NCI-H1694 (cell line): ENCODE measurements around the gene DES.

Experiments used
- DNase-seq: peaks from one replicate; lab custom pipeline; 2025; lab: John Stamatoyannopoulos, UW

Gene DES

DNA sequence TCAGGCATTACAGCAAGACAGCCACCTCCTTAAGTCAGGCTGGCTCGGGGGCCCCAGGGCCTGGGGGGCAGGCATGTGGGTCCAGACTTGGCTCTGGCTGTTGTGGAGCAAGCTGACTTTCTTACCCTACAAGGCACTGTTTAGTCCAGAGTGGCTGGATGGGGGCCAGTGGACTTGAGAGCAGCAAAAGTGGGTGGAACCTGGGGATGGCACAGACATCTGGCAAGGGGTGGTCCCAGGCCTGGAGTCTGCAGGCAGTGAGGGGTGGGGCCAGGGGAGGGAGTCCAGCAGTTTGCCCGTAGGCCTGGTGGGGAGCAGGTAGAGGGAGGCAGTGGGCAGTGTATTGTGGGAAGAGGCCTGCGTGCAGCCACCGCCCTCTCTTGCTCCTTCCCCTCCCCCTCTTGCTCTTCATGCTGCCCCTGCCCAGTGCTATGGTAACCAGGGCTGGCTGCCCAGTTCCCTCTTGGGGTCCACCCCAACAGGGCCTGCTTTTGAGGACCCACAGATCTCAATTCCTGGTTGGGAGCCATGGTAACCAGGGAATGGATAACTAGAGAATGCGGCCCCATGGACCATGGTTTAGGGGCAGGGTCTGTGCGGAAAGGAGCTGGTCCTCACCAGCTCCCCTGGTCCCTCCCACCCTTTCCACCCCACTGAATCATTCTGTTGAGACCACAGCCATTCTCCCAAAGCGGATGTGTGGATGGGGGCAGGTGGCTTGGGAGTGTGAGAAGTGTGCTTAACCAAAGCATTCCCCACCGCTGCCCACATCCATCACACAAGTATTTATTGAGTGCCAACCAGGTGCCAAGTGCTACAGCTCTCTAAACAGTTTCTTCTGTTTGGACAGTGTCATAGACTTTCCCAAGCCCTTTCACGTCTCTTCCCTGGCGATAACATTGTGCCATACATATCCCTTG, 35.8 kb downstream of the DES start:
- peak; percentile 61 for DNase-seq

DNA sequence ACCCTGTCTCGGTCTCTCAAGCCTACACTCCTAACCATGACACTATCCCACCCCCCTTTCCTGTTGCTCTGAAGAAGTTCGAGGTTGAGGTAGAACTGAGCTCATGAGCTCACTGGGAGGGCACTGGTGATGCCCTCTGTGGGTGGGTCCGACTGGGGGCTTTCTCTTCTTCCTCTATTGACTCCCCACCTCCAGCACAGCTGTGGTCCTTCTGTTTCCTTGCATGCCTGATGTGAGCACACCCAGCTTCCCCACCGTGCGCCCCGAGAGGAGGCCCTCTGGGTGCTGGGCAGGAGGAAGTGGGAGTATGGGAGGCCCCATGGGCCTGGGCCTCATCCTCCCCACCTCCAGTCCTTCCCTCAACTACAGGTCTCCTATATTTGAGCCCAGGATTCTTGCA, 37.4 kb downstream of the DES start:
- DNase-seq, result no peak

- peak; percentile 30 for DNase-seq
These were observed 39.7 kb downstream of the DES start for GRCh38 chr2:219457784-219458369.

- DNase-seq, result no peak
These were observed 40.8 kb downstream of the DES start for GRCh38 chr2:219458996-219459395.

DNA sequence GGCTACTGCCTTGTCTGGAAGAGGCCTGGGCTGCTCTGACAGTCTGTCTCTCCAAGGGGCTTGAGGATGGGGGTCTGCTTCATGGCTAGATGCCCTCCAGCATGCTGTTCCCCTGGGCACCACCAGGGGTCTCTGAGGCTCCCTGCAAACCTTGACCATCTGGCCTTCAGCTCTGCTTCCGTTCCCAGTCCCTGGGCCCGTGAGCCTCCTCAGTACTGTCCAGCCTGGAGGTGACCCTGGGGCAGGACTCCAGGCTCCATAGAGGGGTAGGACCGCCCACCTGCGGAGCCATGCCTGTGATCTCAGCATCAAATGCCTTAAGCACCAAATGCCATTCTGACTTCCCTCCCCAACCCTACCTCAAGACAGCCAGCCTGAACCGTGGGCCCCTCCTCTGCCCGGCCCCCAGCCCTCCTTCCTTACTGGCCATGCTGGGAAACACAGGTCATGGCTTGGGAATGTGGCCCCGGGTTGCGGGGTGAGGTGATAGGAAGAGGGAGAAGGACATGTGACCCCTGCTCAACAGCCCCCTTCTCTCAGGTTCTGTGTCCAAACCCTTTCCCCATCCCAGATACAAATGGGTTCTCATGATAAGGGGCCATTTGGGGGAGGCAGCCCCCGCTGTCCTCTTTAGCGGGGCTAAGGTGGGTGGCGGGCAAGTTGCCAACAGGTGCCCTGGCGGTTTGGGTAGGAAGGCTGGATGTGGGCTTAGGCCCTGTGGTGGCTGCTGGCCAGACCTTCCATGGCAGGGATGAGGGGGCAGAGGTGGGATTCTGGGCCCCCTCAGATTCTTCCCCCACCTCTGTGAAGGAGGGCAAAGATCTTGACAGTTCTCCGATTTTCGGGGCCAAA, 41.5 kb downstream of the DES start:
- DNase-seq, result peak; percentile 29

GRCh38 chr2:219460424-219460926, 42.3 kb downstream of the DES start:
- DNase-seq, result no peak

DNA sequence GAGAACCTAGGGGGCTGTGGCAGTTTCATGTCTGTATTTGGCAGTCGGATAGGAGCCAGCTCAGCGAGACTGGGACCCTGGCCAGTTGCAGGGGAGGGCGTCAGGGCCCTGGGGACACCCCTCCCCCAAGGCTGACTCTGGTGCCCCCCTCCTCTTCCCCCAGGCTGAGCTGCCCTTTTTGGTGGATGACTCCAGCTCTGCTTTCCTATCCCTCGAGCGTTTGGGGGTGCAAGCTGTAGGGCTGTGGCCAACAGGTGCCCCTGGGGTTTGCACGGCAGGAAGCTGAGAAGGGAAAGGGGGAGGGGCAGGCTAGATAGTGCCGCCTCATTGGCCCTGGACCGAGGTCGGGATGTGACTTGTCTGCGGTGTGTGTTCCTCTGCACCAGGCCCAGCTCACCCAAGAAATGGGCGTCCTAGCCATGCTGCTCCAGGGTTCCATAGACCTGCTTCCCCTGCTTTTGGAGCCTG, 42.9 kb downstream of the DES start:
- peak; percentile 31 for DNase-seq

- no peak for DNase-seq
These were observed 43.5 kb downstream of the DES start for GRCh38 chr2:219461669-219462068.

DNA sequence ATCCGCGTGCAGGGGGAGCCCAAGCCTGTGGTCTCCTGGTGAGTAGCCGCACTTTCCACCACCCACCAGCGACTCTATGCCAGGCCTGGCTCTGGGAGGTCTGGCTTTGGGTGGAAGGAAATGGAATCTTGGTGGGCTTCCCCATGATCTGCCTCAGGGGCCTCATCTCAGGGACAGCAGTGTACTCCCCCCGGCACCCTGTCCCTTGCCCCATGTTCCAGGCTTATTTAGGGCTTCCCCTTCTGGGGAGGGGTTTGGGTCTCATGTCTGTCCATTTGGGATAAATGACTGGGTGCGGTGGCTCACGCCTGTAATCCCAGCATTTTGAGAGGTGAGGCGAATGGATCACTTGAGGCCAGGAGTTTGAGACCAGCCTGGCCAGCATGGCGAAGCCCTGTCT, 44.2 kb downstream of the DES start:
- no peak for DNase-seq

- no peak for DNase-seq
These were observed 46.3 kb downstream of the DES start for GRCh38 chr2:219464286-219465032.

DNA sequence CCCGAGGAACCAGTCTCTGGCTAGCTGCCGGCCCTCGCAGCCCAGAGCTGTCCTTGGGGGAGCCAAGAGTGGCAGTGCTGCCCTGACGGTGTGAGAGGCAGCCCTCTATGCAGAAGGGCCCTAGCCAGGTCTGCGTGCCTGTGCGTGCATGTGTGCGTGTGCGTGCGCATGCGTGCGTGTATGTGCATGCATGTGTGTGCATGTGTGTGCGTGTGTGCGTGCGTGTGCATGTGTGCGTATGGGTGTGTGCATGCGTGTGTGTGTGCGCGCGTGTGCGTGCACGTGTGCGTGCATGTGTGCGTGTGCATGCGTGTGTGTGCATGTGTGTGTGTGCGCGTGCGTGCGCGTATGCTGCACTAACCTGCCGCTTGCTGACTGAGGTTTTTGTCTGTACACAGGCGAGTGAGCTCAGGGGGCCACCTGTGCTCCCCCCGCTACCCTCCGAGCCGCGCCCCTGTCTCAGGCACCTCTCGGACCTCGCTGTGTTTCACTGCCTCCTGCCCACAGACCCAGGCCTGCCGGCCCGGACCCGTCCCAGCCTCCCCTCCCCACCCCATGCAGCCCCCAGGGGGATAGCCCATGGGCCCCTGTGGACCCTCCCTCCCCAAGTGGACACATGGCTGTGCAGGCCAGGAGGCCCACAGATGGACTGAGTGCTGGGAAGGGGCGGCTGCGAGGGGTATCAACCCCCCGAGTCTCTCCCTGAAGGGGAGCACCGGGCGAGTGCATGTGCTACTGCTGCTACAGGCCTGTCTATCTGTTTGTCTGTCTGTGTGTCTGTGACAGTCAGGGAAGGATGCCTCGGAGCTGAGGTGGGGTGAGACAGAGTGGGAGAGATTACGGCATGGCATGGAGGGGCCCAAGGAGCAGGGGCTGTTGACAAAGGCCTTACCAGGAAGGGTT, 47.7 kb downstream of the DES start:
- DNase-seq, result no peak

GRCh38 chr2:219466816-219467735, 48.9 kb downstream of the DES start:
- no peak for DNase-seq

GRCh38 chr2:219467736-219468075, 49.5 kb downstream of the DES start:
- no peak for DNase-seq

GRCh38 chr2:219468410-219469185, 50.4 kb downstream of the DES start:
- no peak for DNase-seq

DNA sequence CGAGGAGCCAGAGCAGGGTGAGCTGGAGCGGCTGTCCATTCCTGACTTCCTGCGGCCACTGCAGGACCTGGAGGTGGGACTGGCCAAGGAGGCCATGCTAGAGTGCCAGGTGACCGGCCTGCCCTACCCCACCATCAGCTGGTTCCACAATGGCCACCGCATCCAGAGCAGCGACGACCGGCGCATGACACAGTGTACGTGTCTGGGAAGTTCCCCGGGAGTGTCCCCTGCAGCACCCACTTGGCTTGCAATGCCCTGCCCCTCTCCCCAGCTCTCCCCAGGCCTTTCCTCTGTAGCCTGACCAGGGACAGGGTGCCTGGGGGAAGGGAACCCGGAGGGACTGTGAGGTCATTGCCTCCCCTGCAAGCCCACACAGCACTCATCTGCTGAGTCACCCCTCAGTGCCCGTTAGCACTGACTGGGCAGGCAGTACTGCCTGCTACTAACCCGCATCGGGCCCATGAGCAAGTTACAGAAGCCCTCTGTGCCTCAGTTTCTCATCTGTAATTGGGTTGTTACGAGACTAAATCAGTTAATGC, 51.1 kb downstream of the DES start:
- no peak for DNase-seq

DNA sequence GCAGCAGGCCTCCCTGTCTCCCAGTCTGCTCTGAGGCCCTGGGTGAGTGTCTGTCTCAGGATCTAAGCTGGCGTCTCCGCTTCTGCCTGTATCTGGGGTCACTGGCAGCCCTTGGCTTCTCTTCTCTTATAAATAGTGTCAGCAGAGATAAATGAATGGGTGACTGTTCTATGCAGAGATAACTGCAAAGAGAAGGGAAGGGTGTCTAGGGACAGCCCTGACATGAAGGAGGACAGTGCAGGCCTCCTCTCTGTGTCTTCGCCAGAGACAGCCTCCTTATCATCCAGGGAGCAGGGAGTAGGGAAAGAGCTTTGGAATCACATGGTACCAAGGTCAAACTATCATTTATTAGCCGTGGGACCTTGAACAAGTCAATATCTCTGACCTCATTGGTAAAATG, 52.3 kb downstream of the DES start:
- no peak for DNase-seq

- no peak for DNase-seq
These were observed 53.5 kb downstream of the DES start for GRCh38 chr2:219471476-219472371.
